Measurements from ENCODE around the gene BTG1. TPM values are rescaled to one million over a fixed set of nuclear protein-coding genes. Genes with fewer than 3 reads are reported as not detected.
"Not testable (repeated sequence)": the region's sequence is repeated elsewhere in the genome, so short reads cannot be mapped to it uniquely, and the experiment has no call there.

BTG1 gene
- total RNA-seq, 1 experiment from 2014 or later: 18.5 TPM

DNA sequence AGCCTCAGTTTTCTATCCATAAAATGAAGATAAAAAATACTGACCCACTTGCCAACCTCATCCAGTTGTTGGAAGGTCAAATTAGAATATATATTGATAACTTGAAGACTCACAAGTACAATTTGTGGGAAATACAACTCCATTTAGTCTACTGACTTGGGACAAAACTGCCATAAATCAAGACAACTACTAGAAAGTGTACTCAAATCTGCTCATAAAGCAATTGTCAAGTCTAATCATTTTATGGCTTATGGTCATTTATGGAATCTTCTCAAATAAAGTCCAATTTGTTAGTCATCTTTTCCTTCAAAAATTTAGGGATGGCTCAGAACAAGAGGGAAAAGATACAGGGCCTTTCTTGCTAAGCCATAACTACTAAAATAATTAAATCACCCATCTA is 7.0 kb downstream of the BTG1 start:
- in situ Hi-C loops (cut with HindIII; ENCODE audit: low pct_unique_long_range_greater_than_20kb, low sequenced_read_pairs): no loop called here
- no peak for DNase-seq (ENCODE audit: low read depth, low spot score)

DNA sequence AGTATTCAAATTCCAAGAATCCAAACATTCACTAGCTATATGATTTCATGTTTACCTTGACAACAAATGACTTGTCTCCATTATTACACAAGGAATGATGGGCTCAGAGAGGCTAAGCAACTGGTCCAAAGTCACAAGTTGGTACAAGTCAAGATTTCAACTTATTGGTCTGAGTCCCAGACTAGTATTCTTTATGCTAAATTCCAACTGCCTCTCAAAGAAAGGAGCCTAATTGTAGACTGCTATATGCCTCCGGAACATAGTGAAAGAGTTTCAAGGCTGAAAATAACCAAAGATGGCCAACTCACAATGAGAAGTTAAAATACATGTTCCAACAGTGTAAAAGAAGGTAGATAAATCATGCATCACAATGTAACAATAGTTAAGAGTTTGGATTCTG is 7.5 kb downstream of the BTG1 start:
- no peak for DNase-seq (ENCODE audit: low read depth, low spot score)
- in situ Hi-C loops (cut with HindIII; ENCODE audit: low pct_unique_long_range_greater_than_20kb, low sequenced_read_pairs): no loop called here

DNA sequence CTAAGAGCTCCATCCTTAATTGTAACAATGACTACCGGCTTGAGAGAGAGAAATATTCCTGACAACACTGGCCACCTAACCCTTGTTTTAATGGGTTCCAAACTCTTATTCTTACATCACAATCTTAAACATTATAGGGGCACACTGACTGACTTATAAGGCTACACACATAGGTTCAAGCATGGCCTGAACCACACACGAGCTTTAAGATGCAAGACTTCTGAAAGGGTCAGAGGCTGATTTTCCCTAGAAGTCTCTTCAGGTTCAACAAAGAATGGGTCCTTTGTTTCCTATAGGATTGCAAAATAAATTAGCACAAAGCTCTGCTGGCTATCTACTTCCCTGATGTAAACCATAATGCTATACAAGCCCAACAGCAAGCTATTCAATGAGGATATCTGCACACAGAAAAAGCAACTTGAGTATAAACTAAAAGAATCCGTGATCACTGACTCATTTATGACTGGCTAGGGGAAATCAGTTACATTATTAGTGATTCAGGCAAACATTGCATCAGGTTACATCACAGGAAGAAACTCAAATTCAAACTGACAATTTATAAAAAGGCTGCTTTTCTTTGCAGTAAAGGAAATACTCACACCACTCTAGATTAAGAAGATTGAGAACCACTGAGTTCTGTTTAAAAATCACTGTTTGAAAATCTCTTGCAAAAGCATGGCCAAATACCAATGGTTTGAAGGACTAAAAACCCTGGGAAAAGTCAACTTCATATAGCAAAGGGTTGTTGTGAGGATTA is 8.5 kb downstream of the BTG1 start:
- in situ Hi-C loops (cut with HindIII; ENCODE audit: low pct_unique_long_range_greater_than_20kb, low sequenced_read_pairs): no loop called here
- peak; percentile 89 for DNase-seq (ENCODE audit: low read depth, low spot score)

DNA sequence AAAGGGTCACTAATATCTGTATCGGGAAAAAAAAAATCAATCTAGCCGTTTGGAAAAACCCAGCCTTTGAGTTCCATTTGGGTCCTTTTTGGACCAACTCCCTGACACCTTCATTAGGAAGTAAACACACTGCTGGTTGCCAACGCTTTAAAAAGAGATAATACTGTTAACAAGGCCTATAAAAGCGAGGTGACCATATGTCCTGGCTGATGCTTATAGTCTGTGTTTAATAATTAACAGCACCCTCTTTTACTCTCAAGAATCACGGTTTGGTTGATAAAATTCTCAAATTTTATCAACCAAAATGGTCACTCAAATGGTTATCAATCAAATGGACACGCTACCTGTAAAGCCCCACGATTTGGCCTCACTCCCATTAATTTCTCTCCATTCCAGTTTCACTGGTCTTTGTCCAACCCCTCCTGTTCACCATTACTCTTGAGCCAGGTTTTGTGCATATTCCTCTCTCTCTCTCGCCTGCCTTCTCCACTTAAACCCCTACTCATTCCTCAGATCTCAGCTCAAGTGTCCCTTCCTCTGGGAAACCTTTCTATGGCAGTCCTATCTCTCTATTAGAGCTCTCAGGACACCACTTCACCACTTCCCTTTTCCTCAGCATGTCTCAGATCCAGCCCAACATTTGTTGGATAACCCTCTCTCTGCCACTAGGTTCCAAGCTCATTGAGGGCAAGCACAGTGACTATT is 9.5 kb downstream of the BTG1 start:
- in situ Hi-C loops (cut with HindIII; ENCODE audit: low pct_unique_long_range_greater_than_20kb, low sequenced_read_pairs): no loop called here

DNA sequence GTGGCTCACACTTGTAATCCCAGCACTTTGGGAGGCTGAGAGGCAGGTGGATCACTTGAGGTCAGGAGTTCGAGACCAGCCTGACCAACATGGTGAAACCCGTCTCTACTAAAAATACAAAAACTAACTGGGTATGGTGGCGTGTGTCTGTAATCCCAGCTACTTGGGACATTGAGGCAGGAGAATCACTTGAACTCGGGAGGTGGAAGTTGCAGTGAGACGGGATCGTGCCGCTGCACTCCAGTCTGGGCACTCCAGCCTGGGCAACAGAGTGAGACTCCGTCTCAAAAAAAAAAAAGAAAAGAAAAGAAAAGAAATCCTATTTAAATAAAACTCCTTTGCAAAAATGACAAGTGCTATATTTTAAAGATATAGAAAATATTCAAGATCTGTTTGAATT is 10.1 kb downstream of the BTG1 start:
- DNase-seq (ENCODE audit: low read depth, low spot score); in situ Hi-C loops (cut with HindIII; ENCODE audit: low pct_unique_long_range_greater_than_20kb, low sequenced_read_pairs): not testable (repeated sequence)

More for the DNA sequence above, 9.5 kb downstream of the BTG1 start:
- no peak for DNase-seq (ENCODE audit: low read depth, low spot score)

DNA sequence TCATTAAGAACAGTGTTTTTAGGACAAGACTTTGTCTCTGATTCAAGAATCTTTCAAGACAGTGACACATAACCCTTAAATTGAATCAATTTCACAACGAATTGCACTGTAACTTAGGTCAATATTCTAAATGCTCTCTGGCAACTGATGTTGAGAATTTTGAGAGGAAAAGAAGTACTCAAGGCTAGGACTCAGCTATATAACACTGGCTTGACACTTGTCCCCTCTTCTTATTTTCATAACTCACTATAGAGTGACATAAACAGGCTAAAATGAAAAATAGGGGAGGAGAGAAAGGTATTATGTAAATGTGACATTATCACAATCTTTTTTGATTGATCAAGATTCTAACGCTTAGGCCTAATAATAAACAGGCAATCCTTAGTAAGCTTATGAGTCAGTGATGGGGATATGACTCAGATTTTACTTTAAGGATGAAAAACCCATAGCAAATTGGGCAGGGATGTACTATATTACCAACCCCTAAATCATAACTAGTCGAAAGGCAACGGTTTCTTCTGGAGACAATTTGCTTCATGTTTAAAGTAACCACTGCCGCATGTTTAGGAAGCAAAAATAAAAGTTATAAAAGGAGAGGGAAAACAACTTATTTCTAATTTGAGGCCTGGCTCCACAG is 10.9 kb downstream of the BTG1 start:
- in situ Hi-C loops (cut with HindIII; ENCODE audit: low pct_unique_long_range_greater_than_20kb, low sequenced_read_pairs): no loop called here
- no peak for DNase-seq (ENCODE audit: low read depth, low spot score)

DNA sequence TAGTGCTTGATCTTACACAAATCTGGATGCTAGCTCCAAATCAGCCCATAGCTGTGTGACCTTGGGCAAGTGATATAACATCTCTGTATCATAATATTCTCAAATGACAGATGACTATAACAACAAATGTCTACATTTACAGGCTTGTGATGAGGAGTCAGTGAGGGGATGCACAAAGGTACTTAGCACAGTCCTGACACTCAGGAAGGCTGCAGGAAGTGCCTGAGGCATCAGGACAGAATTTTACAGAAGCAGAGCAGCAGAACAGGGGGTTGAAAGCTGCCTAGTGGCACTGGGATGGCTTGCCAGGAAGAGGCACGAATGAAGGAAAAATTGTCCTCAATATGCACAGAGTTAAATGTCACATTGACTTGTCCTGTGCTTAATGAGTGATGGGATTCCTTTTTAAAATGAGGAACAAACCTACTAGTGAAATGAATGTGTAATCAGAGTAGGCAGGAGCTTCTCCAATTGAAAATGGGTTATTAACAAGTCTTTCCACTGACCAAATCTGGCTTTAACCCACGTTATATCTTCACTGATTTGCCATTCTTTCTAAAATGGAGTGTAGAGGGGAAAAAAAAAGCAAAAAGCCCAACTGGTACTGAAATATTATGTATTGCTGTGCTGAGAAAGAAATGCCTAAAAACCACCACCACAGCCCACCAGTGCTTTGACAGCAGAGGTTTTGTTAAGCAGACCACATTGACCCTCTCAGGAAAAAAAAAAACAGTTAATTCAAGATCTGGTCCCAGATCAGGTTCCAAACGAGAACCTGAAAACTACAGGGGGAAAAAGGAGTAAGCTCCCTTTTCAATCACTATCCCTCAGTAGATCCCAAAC is 11.6 kb downstream of the BTG1 start:
- in situ Hi-C loops (cut with HindIII; ENCODE audit: low pct_unique_long_range_greater_than_20kb, low sequenced_read_pairs): no loop called here
- peak; percentile 32 for DNase-seq (ENCODE audit: low read depth, low spot score)

DNA sequence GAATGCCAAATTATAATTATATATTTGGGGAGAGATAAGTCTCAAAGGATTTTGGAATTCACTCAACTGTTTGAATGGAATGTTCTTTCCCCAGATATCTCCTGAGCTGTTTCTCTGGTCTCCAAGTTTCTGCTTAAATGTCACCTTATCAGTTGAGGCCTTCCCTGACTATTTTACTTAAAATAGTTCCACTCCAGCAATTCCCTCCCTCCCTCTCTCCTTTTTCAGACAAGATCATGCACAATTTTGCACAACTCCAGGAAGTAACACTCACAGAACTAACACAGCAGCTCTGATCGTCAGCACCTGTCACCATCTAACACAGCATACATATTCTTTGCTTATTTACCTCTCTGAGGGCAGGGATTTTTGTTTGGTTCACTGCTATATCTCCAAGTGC is 12.5 kb downstream of the BTG1 start:
- in situ Hi-C loops (cut with HindIII; ENCODE audit: low pct_unique_long_range_greater_than_20kb, low sequenced_read_pairs): no loop called here
- DNase-seq (ENCODE audit: low read depth, low spot score): no peak

DNA sequence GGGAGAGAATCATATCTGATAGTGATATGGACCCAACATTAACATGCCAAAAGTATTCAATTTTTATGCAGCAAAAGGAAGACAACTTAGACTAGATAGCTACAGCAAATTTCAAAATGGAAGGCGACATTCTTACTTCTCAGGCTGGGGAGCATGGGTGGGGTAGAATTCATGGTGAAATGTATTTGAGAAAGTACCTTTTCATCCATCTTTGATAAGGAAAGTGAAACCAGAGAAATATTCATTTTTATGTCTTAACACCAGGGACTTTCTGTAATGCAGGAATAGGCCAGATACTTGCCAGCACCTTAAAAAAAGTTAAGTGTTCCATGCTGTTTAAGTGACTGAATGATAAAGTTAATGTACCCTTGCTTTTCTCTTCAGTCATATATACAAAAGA is 13.4 kb downstream of the BTG1 start:
- DNase-seq (ENCODE audit: low read depth, low spot score): no peak
- in situ Hi-C loops (cut with HindIII; ENCODE audit: low pct_unique_long_range_greater_than_20kb, low sequenced_read_pairs): no loop called here

DNA sequence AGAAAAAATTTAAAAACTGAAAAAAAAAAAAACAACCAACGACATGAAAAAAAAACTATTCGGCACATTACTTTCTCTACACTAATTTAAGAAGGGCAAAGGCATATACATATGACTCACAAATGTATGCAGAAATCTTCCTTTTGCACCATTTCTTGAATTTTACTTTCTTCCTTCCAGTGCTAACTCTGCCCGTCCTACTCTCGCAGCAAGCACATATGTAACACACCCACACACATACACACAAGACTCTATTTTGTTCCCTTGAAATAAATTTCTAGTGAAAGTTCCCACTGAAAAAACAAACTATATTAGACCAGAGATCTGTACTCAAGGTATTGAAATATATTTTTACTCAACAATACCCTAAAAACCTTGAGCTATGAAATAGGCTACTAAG is 14.6 kb downstream of the BTG1 start:
- DNase-seq (ENCODE audit: low read depth, low spot score): no peak
- in situ Hi-C loops (cut with HindIII; ENCODE audit: low pct_unique_long_range_greater_than_20kb, low sequenced_read_pairs): no loop called here

DNA sequence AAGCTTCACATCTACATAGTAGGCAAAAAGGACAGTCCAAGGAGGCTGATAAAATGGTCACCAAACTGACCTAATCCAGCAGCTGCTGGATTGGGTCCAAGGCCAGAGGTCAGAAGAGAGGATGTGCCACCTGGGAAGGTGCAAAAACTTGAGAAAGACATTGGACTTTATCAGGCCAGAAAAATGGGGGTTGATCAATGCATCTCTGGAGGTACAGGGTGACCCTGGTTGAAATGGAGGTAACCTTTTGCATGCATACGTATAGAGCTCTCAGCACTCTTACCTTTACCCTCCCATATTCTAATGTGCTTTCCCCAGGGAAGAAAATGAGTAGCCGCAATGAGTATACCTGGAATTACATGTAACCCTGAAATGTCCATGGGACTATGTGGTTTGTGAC is 16.0 kb downstream of the BTG1 start:
- DNase-seq (ENCODE audit: low read depth, low spot score): no peak
- in situ Hi-C loops (cut with HindIII; ENCODE audit: low pct_unique_long_range_greater_than_20kb, low sequenced_read_pairs): no loop called here

DNA sequence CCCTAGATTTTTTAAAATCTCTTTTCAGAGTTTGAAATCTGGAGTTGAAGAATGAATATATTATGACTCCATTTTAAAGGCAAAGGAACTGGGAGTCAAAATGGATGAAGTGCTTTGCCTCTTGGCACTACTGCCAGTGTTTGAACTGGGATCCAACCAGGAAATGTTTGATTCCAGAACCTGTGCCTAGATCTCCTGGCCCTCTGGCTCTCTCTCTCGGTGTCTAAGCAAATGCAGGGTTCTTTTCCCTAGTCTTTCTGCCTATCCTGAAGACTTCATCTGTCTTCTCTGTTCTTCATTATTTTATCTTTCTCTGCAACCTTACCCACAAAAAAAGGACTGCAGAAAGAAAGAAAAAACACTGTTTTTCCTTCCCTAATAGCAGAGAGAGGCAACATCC is 17.0 kb downstream of the BTG1 start:
- in situ Hi-C loops (cut with HindIII; ENCODE audit: low pct_unique_long_range_greater_than_20kb, low sequenced_read_pairs): no loop called here
- DNase-seq (ENCODE audit: low read depth, low spot score): no peak

DNA sequence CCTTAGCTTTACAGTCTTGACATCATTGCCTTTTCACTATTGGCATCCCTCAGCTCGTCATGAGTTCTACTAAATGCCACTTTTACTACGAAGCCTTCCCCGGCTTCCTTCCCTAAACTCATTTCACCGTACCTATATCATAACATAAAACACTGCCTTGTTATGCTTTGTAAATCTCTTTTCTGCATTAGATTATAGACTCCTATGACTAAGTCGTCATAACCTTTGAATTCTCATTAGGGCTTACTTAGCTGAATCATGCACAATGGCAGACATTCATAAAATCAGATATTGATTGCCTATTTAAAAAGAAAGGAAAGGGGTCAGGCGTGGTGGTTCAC is 21.0 kb downstream of the BTG1 start:
- peak; percentile 64 for DNase-seq (ENCODE audit: low read depth, low spot score)
- in situ Hi-C loops (cut with HindIII; ENCODE audit: low pct_unique_long_range_greater_than_20kb, low sequenced_read_pairs): no loop called here

DNA sequence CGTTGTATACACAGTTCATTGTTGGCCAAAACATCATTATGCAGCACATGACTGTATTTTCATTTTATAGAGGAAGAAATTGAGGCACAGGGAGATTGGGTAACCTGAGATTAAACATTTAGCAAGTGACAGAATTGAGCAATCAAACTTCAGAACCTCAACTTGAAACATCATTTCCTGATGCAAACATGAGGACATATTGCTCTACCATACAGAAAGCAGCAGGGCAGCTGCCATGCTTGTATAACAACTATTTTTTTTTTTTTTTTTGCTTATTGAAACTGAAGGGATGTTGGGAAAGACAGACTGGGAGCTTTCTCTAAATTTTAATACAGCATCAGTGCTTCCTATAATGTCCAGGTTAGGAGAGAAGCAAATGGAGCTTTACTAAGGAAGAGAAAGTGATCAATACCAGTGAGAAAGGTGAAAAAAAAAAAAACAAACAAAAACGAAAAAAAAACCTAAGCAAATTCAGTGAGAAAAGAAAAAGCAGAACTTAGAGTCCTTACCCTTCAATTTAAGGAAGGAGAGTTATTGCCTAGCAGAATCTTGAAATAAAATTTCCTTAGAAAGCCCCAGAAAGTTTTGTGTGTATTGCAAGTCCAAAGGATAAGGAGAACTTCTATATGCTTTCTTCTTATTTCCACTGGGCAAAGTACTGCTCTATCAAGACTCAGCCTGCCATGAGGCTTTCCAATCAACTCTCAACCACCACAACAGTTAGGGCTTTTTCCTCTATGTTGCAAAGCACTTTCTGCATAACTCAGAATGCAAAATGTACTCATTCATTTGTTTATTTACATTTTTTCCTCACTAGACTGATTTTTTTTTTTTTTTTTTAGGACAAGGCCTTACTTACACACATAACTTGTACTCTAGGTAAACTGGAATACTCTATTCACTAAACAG is 21.6 kb downstream of the BTG1 start:
- in situ Hi-C loops (cut with HindIII; ENCODE audit: low pct_unique_long_range_greater_than_20kb, low sequenced_read_pairs): no loop called here
- no peak for DNase-seq (ENCODE audit: low read depth, low spot score)

DNA sequence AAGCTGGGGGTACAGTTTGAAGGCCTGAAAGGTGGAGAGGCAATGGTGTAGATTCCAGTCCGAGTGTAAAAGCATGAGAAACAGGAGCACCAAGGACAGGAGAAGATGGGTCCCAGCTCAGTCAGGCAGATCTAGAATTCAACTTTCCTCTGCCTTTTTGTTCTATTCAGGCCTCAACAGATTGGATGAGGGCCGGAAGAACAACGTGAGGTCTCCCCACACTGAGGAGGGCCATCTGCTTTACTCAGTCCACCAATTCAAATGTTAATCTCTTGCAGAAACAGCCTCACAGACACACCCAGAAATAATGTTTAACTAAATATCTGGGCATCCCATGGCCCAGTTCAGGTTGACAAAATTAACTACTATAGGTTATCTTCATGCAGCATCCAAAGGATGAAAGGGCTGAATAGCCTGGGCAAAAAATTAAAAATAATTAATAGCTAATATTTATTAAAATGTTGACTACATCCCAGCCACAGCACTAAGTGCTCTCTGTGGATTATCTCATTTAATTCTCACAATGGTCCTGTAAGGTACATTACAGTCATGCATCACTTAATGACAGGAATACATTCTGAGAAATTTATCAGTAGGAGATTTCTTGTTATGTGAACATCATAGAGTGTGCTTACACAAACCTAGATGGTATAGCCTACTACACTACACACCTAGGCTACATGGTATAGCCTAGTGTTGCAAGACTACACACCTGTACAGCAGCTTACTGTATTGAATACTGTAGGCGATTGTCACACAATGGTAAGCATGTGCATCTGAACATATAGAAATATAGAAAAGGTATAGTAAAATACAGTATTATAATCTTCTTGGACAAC is 22.5 kb downstream of the BTG1 start:
- no peak for DNase-seq (ENCODE audit: low read depth, low spot score)
- in situ Hi-C loops (cut with HindIII; ENCODE audit: low pct_unique_long_range_greater_than_20kb, low sequenced_read_pairs): no loop called here

DNA sequence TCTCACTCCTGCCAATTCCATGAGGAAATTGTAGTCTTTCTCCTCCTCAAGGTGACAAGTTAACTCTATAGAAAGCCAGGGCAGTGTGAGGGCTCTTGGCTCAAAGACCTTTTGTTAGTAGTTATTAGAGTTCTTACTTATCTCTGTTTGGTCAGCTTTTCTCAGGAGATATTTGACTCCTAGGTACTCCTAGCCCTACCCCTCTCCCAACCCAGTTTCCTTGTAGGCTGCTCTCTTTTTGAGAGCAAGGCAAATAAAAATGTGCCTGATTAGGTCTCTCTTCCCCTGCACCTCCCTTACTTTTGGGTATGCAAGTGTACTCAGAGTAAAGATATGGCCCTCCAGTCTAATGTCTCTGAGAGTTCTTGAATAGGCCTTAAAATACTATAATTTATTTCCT is 23.8 kb downstream of the BTG1 start:
- in situ Hi-C loops (cut with HindIII; ENCODE audit: low pct_unique_long_range_greater_than_20kb, low sequenced_read_pairs): no loop called here
- no peak for DNase-seq (ENCODE audit: low read depth, low spot score)

Measured in SK-MEL-5 (cell line).